HG03565 (cell line): Measurements from ENCODE around the gene CRYBA4.
"Not testable (repeated sequence)": the region's sequence is repeated elsewhere in the genome, so short reads cannot be mapped to it uniquely, and the experiment has no call there.

Experiments used
- ATAC-seq: cut with Tn5 transposase; IDR thresholded peaks from one replicate; pipeline ENCODE4 v1.9.1; 2021; ENCODE audit warnings: mild to moderate bottlenecking, moderate library complexity; ENCODE audit not compliant: unreplicated experiment

CRYBA4 gene

DNA sequence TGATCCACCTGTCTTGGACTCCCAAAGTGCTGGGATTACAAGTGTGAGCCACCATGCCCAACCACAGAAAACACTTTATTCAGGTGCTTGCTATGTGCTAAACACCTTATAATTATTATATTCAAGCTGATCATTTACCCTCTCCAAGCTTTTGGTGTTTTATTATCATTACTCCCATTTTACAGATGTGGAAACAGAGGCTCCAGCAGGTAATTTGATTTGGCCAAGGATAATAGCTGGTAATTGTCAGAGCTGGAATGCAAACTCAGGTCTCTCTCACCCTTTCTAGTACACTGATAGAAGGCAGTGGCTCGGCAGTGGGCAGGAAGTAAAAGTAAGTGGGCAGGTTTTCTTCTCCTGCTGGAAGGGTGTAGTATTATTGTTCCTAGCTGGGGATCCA lies 28.0 kb upstream of the CRYBA4 start:
- ATAC-seq = no peak

DNA sequence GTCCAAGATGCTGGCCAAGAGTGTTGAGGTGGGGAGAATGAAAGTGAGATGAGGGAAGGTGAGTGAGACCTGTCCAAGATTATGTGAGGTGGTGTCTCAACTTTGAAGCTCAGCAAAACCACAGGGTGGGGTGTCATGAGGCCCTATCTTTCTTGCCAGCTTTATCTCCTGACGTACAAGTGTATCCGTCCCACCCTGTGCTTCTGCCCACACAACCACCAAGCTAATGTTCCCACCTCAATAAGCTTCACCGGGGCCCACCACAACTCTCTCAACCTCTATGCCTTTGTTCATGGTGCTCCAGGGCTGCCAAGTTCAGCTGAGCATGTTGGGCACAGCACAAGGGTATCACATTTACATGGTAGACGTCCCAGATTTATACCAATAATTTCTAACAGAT lies 24.7 kb upstream of the CRYBA4 start:
- no peak for ATAC-seq

DNA sequence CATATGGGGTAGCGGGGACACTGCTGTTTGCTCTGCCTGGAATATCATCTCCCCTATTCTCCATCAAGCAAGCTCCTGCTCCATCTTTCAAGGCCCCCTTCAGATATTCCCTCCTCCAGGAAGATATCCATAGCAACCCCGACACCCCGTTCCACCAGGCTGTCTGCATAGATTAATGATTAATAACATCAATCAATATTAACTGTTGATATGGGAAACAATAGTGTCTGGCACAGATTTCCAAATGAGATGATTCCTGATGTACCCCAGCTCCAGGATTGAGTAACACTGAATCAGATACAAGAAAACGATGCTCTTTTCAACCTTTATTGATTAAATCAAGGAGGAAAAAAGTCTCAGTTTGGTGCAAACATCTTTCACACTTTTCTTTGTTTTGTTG lies 24.3 kb upstream of the CRYBA4 start:
- no peak for ATAC-seq

DNA sequence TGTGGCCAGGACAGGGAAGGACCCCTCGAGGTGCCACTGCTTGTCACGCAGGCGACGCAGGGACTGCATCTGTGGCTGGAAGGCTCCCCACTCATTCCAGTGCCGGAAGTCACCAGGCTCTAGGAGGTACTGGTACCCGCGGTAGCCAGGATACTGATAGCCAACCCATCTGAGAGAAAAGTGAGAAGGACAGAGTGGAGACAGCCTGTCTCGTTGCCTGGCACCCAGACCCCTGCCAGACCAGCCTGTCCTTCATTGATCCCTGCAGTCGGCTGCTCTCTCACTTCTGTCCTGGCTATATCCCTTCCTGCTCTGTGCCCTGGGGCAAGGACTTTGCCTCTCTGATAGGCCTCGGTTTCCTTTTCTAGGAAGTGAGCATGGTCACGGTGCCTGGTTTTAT lies 22.3 kb upstream of the CRYBA4 start:
- ATAC-seq = no peak

DNA sequence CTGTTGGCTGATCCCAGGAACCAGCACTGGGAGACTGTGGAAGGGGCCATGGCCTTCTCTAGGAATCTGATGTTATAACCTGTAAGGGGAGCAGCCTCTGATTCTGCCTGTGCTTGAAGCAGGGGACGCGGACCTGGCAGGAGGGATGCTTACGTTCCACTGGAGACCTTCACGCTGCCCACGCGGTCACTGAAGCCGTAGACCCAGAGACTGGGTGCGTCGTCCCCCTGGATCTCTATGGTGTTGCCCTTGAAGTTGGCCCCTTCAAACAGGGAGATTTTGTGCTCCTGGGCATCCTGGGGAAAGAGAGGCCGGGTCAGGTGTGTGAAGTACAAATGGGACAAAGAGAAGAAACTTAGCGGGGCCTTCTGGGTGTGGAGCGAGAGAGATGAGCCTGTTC lies 20.0 kb upstream of the CRYBA4 start:
- no peak for ATAC-seq

DNA sequence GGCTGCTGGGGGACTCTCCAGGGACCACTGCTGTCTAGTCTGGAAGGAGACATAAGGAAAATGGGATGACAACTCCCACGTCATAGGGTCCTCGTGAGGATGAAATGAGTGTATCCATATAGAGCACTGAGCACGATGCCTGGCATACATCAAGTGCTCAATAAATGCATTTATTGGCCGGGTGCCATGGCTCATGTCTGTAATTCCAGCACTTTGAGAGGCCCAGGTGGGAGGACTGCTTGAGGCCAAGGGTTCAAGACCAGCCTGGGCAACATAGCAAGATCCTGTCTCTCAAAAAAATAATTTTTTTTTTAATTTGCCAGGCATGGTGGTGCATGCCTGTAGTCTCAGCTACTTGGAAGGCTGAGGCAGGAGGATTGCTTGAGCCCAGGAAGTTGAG lies 19.6 kb upstream of the CRYBA4 start:
- ATAC-seq = no peak

DNA sequence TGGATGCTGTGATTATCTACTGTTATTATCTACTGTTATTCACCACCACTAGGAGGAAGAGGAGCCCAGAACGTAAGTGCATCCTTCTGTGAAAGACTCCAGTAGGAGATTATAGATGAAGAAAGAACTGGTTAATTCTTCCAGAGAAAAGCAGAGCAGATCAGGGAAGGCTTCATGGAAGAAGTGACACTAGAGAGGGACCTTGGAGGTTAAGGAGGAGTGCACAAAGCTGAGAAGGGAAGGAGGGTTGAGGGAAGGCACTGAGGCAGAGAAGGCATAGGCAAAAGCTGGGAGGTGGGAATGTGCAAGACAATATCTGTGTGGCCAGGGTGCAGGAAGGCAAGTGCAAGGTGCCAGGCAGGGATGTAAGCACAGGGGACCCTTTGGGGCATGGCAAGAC lies 17.4 kb upstream of the CRYBA4 start:
- ATAC-seq = no peak

DNA sequence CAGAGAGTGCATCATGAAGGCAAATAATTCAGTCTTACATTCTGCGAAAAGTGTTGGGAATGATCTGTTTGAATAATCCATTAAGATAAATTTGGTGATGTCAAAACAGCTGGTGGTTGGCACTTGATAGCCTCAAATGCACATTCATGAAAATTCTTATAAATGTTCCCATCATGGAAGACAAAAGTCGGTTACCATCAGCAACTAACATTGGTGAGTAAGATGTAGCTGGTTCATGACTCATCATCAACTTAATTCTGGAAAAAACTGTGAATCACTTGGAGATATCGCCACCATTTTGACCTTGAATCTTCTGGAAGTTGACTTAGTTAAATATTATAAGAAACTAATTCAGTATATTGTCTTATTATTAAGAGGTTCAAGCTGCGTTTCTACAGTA lies 15.2 kb upstream of the CRYBA4 start:
- ATAC-seq = no peak

DNA sequence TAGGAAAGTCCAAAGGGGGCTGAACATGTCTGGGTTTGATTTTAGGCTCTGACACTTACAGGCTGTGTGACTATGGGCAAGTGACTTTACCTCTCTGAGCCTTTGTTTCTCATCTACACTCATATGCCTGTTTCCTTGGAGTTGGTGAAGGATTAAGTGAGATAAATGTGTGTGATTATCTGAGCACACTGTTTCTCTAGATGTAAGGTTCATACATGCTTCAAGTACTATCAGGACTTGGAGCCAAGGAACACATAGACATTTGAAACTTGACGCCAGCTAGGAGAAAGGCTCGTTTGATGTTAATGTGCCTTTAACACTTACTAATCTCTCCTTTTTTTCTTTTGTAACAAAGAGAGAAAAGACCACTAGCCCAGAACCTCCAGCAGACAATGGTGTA lies 13.6 kb upstream of the CRYBA4 start:
- no peak for ATAC-seq

DNA sequence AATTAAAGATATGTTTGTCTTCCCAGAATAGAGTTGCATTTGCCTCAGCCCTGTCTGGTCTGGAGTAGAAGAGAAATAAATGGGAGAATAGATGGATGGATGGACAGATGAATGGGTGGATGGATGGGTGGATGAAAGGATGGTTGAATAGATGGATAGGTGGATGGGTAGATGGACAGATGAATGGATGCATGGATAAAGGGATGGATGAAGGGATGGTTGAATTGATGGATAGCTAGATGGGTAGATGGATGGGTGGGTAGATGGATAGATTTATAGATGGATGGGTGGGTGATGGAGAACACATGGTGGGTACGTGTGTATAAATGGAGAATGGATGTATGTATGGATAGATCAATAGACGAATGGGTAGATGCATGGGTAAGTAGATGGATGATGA lies 12.5 kb upstream of the CRYBA4 start:
- no peak for ATAC-seq

DNA sequence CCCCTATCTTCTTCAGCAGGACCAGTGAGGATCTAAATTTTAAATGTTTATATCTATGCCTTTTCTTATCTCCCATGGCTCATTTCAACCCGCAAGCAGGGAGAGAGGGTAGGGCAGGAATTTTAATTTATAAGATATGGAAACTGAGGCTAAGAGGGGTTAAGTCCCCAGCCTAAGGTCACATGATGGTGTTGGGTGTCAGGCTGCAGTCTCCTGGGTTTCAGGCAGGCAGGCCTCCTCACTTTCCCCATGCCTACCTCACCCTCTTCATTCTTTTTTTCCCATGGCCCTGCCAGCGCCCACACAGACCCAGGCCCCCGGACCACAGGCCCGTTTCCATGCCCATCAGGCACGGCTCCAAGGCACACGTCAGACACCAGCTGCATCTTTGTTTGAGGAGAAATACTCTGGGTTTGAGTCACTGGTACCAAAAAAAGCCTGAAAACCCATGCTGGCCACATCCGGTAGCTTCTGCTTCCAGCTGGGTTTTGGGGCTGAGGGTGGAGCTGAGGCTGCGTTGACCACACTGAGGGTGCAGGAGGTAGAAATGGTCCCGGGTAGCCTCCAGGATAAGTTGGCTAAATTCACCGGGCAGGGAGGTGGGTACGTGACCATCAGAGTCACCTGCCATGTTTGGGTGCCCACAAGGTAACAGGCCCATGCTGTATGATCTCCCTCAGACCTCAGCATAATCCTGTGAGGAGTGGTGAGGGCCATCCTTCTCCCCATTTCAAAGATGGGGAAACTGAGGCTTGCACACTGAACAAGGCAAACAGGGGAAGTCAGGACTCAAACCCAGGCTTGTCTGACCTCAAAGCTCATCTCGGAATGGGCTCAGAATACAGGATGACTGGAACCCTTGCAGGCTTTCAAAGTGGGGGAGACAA lies 11.4 kb upstream of the CRYBA4 start:
- peak; percentile 77 for ATAC-seq

DNA sequence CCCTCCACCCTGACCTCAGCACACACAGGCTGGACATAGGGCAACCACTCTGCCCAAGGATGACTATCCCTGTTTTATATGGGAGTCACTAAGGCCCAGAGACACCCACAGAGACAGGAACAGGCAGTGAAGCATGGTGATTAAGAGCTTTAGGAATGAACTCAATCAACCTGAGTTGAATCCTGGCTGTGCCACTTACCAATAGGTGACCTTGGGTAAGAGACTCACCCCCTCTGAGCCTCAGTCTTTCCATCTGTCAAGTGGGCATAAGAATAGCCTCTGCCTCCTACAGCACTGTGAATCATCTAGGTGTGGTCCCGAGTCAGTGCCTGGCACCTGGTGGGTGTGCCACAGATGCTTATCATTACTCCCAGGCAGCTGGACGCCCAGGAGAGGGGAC lies 10.8 kb upstream of the CRYBA4 start:
- no peak for ATAC-seq

DNA sequence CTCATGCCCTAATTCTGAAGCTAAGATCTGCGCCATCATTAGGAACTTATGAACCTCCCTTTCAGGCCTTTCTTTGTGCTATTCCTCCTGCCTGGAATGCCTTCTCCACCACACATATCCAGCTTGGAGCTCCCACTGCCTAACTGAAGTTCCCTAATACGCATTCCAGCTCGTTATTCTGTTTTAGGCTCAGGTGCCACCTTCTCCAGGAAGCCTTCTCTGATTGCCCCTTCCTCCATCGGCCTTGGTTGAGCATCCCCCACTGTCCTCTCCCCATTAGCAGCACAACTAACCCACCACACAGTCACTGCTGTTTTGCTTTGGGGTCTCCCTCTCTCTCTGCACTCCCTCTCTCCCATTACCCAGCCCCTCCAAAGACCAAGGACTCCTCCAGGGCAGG lies 9.1 kb upstream of the CRYBA4 start:
- no peak for ATAC-seq

DNA sequence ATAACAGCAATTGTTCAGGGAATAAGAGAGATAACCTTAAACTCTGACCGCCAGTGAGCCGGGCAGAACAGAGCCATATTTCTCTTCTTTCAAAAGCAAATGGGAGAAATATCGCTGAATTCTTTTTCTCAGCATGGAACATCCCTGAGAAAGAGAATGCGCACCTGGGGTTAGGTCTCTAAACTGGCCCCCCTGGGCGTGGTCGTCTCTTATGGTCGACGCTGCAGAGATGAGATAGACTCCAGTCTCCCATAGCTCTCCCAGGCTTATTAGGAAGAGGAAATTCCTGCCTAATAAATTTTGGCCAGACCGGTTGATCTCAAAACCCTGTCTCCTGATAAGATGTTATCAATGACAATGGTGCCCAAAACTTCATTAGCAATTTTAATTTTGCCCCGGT lies 8.0 kb upstream of the CRYBA4 start:
- not testable (repeated sequence) for ATAC-seq

DNA sequence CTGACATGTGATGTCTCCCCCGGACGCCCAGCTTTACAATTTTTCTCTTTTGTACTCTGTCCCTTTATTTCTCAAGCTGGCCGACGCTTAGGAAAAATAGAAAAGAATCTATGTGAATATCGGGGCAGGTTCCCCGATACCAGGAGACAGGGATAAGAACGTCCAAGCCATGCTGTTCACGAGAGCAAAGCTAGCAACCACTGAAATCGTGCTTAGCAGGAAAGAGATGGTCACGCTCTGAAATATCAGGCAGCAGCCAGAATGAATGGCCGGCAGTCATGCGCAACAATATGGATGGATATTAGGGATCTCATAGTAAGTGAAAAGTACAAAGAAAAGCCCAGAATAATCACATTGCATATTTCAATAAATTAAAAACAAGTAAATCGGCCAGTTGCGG lies 7.4 kb upstream of the CRYBA4 start:
- no peak for ATAC-seq

DNA sequence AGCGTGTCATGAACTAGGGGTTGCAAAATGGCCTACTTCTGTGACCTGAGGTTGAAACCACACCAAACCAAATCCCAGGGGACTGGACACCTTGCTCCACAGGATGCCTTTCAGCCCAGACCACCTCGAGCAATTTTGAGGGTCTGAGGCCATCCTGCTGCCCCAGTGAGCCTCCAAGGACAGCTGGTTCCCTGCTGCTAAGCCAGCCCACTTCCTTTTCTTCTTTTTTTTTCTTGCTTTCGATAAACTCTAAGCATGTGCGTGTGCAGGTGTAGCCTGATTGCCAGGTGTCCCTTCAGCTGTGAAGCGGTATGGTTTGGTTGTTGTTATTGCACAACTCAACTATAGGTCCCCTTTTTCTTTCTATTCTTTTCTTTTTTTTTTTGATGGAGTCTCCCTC lies 6.6 kb upstream of the CRYBA4 start:
- ATAC-seq = no peak

DNA sequence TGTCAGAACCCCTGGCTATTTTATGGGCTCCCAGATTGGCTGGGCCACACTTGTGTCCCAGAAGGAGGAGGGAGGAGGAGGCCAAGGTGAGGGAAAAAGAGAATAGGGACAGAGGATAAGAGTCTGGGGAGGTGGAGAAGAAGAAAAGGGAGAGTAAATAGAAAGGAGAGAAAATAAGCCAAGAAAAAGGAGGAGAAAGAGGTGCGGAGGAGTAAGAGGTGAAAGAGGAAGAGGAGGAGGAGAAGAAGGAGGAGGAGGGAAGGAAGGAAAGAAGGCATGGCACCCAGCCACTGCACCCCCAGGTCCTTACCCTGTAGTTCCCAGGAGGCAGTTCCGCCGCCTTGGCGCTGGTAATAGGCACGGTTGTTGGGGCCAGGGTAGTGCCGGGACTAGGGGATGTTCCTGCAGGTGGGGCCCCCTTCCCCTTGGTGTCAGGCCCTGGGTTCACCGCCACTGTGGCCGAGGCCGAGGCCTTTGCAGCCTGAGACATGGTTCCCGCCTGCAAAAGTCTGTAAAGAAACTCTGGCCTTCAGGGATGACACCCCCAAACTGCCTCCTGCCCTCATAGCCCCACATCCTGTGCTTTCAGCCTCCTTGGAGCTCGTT lies 5.8 kb upstream of the CRYBA4 start:
- no peak for ATAC-seq

DNA sequence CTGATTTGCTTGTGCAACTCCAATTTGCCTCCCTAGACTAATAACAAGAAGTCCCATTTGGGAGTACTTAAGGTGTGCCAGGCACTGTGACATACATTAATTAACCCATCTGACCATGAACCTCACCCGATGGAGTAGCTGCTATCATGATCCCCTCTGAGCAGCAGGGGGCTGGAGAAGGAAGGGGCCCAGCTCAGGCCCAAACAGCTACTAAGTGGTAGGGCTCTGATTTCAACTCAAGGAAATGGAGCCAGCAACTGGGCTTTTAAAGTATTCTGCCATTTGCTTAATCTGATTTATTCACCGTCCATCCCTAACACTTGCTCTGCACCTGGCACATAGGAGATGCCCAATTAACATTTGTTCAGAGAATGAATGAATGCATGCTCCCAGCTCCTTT lies 5.1 kb upstream of the CRYBA4 start:
- no peak for ATAC-seq

DNA sequence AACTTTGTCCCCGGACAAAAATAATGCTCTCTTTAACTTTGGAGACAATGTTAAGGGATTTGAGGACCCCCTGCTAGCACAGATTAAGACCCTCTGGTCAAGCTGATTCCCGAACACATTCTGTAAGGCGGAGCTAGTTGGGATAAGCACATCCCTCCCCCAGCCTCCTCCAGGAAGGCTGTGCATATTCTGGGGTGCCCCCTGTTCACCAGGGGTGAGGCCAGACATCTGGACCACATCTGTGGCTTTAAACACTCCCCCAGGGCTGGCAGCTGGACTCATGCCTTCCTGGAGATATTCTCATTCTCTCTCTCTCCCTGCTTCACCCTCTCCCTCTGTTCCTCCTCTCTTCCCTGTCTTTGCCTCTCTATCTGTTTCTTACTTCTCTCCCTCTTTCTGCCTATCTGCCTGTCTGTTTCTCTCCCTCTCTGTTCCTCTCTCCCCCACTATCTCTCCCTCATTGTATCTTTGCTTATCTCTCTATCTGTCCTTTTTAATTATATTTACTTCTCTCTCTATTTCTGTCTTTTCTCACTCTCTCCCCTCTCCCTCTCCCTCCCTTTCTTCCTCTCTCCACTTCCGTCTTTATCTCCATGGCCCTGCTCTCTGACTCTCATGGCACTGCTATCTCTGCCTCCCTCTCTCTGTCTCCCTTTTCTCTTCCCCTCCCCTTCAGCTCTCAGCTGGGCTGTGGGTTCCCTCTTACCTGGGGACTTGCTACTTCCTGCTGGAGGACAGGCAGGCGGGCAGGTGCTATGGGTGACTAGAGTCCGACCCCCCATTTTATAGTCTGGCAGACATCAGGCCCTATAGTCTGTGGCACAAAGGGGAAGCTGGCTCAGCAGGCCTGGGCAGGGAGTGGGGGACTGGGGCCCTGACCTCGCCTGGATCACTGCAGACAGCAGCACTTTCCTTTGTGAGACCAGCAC lies 4.2 kb upstream of the CRYBA4 start, which contains the start of gene CRYBB1:
Gene CRYBB1 (minus strand): TSS at position 757 of the 929 bp plus-strand sequence. CDS start 1,708 bp downstream, outside the sequence.
- no peak for ATAC-seq

DNA sequence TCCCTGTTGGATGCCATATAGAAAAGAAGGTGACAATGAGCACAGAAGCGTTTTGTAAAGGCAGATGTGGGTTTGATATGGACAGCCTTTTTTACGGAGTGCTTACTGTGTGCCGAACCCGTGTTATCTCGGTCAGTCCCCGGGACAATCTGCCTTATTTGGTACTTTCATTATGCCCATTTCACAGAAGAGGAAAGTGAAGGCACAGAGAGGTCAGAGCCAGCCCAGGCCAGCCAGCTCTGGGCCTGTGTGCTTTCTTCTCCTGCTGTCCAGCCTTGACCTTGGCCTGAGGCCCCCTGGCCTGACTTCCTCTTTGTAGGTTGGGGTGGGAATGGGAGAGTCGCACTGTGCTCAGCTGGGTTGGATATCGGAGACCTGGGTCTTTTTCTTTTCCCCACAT lies 3.3 kb upstream of the CRYBA4 start:
- ATAC-seq = no peak

DNA sequence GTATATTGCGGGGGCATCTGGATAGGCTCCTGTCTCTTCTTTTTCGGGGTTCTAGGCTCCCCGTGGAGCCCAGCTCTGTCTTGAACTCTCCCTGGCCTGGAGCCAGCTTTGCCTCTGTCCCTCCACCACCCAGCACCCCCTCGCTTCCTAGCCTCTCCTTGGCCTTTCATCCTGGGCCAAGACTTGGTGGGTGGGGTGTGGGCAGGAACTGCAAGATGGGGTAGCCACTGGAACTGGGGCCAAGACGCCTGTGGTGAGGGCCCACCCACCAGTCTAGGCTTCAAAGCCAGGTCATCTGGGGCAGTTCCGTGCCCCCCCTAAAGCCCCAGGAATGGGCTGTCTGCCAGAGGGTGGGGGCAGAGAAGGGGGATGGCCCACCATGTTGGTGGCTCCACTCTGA lies 2.3 kb upstream of the CRYBA4 start:
- no peak for ATAC-seq
